IMR-90 (cell line): ENCODE measurements around the gene CLDN18. TPM values are rescaled to one million over a fixed set of nuclear protein-coding genes. Genes with fewer than 3 reads are reported as not detected.

ENCODE experiments used
- ATAC-seq: fragments of 200-7000 bp; cut with Tn5 transposase; 2 replicates; pipeline ENCODE4 v1.9.1; 2020; ENCODE audit warnings: low read depth, mild to moderate bottlenecking, moderate library complexity
- BruUV-seq: library from RNA; stranded (reverse); fragments of 400-500 nt; replicated peaks from 2 replicates; lab custom pipeline; 2021; lab: Mats Ljungman, UMichigan
- CTCF ChIA-PET: fragments of 300-600 bp; formaldehyde crosslinking; extraction: SDS; loops from one replicate; lab custom pipeline; 2021; ENCODE audit warnings: antibody characterized with exemption; lab: Yijun Ruan, JAX
- POLR2A ChIA-PET: fragments of 300-600 bp; sonication (Branson Sonifier 250); formaldehyde crosslinking; loops from one replicate; lab custom pipeline; 2022; ENCODE audit warnings: antibody characterized with exemption; ENCODE audit not compliant: unreplicated experiment; lab: Charles Lee
- DNase-seq: peaks from one replicate; pipeline ENCODE4 v3.0.0; 2013
- H2AFZ ChIP-seq: replicated peaks from 2 replicates; pipeline ENCODE3; 2013; ENCODE audit warnings: low read length, mild to moderate bottlenecking; ENCODE audit not compliant: poor library complexity
- H2AK5ac ChIP-seq: 2 replicates; pipeline ENCODE4 v1.6.1; 2013; ENCODE audit warnings: low read depth, low read length, inconsistent platforms
- H2AK9ac ChIP-seq: replicated peaks from 2 replicates; pipeline ENCODE3; 2013; ENCODE audit warnings: mild to moderate bottlenecking, low read depth, low read length, moderate library complexity; ENCODE audit not compliant: poor library complexity
- H2BK120ac ChIP-seq: 2 replicates; pipeline ENCODE4 v1.6.1; 2013; ENCODE audit warnings: low read depth, low read length, inconsistent platforms
- H2BK15ac ChIP-seq: 3 replicates; pipeline ENCODE4 v1.6.1; 2013; ENCODE audit warnings: low read depth, low read length, inconsistent platforms
- H2BK20ac ChIP-seq: 2 replicates; pipeline ENCODE4 v1.6.1; 2013; ENCODE audit warnings: low read depth, mild to moderate bottlenecking, inconsistent platforms, low read length, moderate library complexity
- H2BK5ac ChIP-seq: 2 replicates; pipeline ENCODE4 v1.6.1; 2013; ENCODE audit warnings: mild to moderate bottlenecking, low read depth, low read length, inconsistent platforms; ENCODE audit not compliant: poor library complexity, severe bottlenecking
- H3K14ac ChIP-seq: replicated peaks from 2 replicates; pipeline ENCODE4 v1.6.1; 2013; ENCODE audit warnings: low read depth, low read length, inconsistent platforms
- H3K18ac ChIP-seq: 2 replicates; pipeline ENCODE4 v1.6.1; 2013; ENCODE audit warnings: low read depth, low read length, control low read depth
- H3K23ac ChIP-seq: 2 replicates; pipeline ENCODE4 v1.6.1; 2013; ENCODE audit warnings: low read depth, low read length, inconsistent platforms
- H3K27ac ChIP-seq: 2 replicates; pipeline ENCODE4 v1.5.1; 2013; ENCODE audit warnings: mild to moderate bottlenecking, control low read depth, low read length; ENCODE audit not compliant: insufficient read depth
- H3K27me3 ChIP-seq: 2 replicates; pipeline ENCODE4 v1.6.1; 2013; ENCODE audit warnings: low read length; ENCODE audit not compliant: control insufficient read depth, insufficient read depth
- H3K36me3 ChIP-seq: 2 replicates; pipeline ENCODE4 v1.6.1; 2013; ENCODE audit warnings: low read length, mixed read lengths; ENCODE audit not compliant: control insufficient read depth, insufficient read depth
- H3K4ac ChIP-seq: 2 replicates; pipeline ENCODE4 v1.6.1; 2013; ENCODE audit warnings: low read depth, low read length, inconsistent platforms
- H3K4me1 ChIP-seq: 2 replicates; pipeline ENCODE4 v1.6.1; 2013; ENCODE audit warnings: low read length, mixed read lengths; ENCODE audit not compliant: control insufficient read depth, insufficient read depth
- H3K4me2 ChIP-seq: 2 replicates; pipeline ENCODE4 v1.6.1; 2013; ENCODE audit warnings: low read depth, mild to moderate bottlenecking, control low read depth, low read length, moderate library complexity
- H3K4me3 ChIP-seq: 2 replicates; pipeline ENCODE4 v1.5.1; 2013; ENCODE audit warnings: low read depth, mild to moderate bottlenecking, control low read depth, low read length, moderate library complexity; ENCODE audit not compliant: insufficient read depth
- H3K56ac ChIP-seq: 2 replicates; pipeline ENCODE4 v1.6.1; 2013; ENCODE audit warnings: low read length, inconsistent platforms; ENCODE audit not compliant: insufficient read depth; ENCODE audit errors: extremely low read depth
- H3K79me1 ChIP-seq, 2 experiments: 2 replicates each; pipeline ENCODE4 v1.6.1; 2013; ENCODE audit warnings: low read length in 2 of 2, inconsistent platforms in 1 of 2, low read depth in 1 of 2
- H3K9ac ChIP-seq: 2 replicates; pipeline ENCODE4 v1.6.1; 2013; ENCODE audit warnings: low read depth, low read length, control low read depth
- H3K9me1 ChIP-seq: 2 replicates; pipeline ENCODE4 v1.6.1; 2013; ENCODE audit warnings: low read length, inconsistent platforms; ENCODE audit not compliant: insufficient read depth
- H3K9me3 ChIP-seq: 2 replicates; pipeline ENCODE4 v1.6.1; 2013; ENCODE audit warnings: low read length; ENCODE audit not compliant: control insufficient read depth, insufficient read depth
- H4K20me1 ChIP-seq: 2 replicates; pipeline ENCODE4 v1.6.1; 2013; ENCODE audit warnings: low read length, inconsistent platforms; ENCODE audit not compliant: insufficient read depth
- H4K5ac ChIP-seq: 2 replicates; pipeline ENCODE4 v1.6.1; 2013; ENCODE audit warnings: mild to moderate bottlenecking, low read depth, low read length, control low read depth
- H4K8ac ChIP-seq, 2 experiments: 2 replicates each; pipeline ENCODE4 v1.6.1; 2013; ENCODE audit warnings: low read depth in 2 of 2, low read length in 2 of 2, control low read depth in 1 of 2, inconsistent platforms in 1 of 2
- H4K91ac ChIP-seq: 2 replicates; pipeline ENCODE4 v1.6.1; 2013; ENCODE audit warnings: low read depth, low read length, inconsistent platforms; ENCODE audit not compliant: insufficient read depth
- BHLHE40 ChIP-seq: fragments of 150-350 bp; IDR thresholded peaks from 2 replicates; pipeline ENCODE4 v1.6.1; 2016; ENCODE audit warnings: mild to moderate bottlenecking, low read depth, low read length
- CEBPB ChIP-seq: IDR thresholded peaks from 2 replicates; pipeline ENCODE4 v1.6.1; 2012; ENCODE audit warnings: low read depth, low read length, improper control_type of control experiment
- CHD1 ChIP-seq: IDR thresholded peaks from 2 replicates; pipeline ENCODE4 v1.6.1; 2012; ENCODE audit warnings: low read depth, low read length, improper control_type of control experiment
- ELK1 ChIP-seq: fragments of 150-350 bp; IDR thresholded peaks from 2 replicates; pipeline ENCODE4 v1.6.1; 2016; ENCODE audit warnings: low read depth, mild to moderate bottlenecking, low read length, moderate library complexity, borderline replicate concordance
- FOS ChIP-seq: fragments of 150-350 bp; IDR thresholded peaks from 2 replicates; pipeline ENCODE4 v1.6.1; 2016; ENCODE audit warnings: low read depth, low read length
- MAFK ChIP-seq: IDR thresholded peaks from 2 replicates; pipeline ENCODE4 v1.6.1; 2012; ENCODE audit warnings: low read depth, low read length, improper control_type of control experiment
- MAZ ChIP-seq: IDR thresholded peaks from 2 replicates; pipeline ENCODE4 v1.6.1; 2012; ENCODE audit warnings: low read depth, mild to moderate bottlenecking, low read length, improper control_type of control experiment, moderate library complexity, borderline replicate concordance
- MXI1 ChIP-seq: IDR thresholded peaks from 2 replicates; pipeline ENCODE4 v1.6.1; 2012; ENCODE audit warnings: low read depth, mild to moderate bottlenecking, low read length, moderate library complexity, borderline replicate concordance
- NFE2L2 ChIP-seq: fragments of 150-350 bp; IDR thresholded peaks from 2 replicates; pipeline ENCODE4 v1.6.1; 2016; ENCODE audit warnings: low read depth, mild to moderate bottlenecking, low read length
- POLR2A ChIP-seq: IDR thresholded peaks from 2 replicates; pipeline ENCODE4 v1.6.1; 2012; ENCODE audit warnings: mild to moderate bottlenecking, low read depth, low read length
- RAD21 ChIP-seq: IDR thresholded peaks from 2 replicates; pipeline ENCODE4 v1.6.1; 2012; ENCODE audit warnings: low read length, improper control_type of control experiment
- RCOR1 ChIP-seq: IDR thresholded peaks from 2 replicates; pipeline ENCODE4 v1.6.1; 2012; ENCODE audit warnings: mild to moderate bottlenecking, low read length, improper control_type of control experiment; ENCODE audit not compliant: insufficient replicate concordance
- RFX5 ChIP-seq: IDR thresholded peaks from 2 replicates; pipeline ENCODE4 v1.8.0; 2012; ENCODE audit warnings: low read depth, mild to moderate bottlenecking, low read length, moderate library complexity
- SMC3 ChIP-seq: fragments of 150-350 bp; IDR thresholded peaks from 2 replicates; pipeline ENCODE4 v1.6.1; 2016; ENCODE audit warnings: low read depth, mild to moderate bottlenecking, antibody characterized with exemption, low read length, moderate library complexity
- WGBS, 2 experiments: methylation state at CpG; one replicate each; pipeline versions ENCODE4 v1.1.5 to v1.1.7; 2013; ENCODE audit warnings: missing lambda C conversion rate in 2 of 2; ENCODE audit not compliant: insufficient read length in 1 of 2; ENCODE audit errors: extremely low coverage in 2 of 2; 5-methylcytosine and 5-hydroxymethylcytosine counted together
- dilution Hi-C: fragments of 300-500 bp; cut with HindIII; formaldehyde crosslinking; loops from one replicate; pipeline ENCODE4 v1.14.3; 2018; ENCODE audit warnings: low sequenced_read_pairs; ENCODE audit not compliant: unreplicated experiment
- in situ Hi-C: fragments of 300-500 bp; cut with MboI; formaldehyde crosslinking; loops from 3 replicates; pipeline ENCODE4 v1.14.3; 2019; ENCODE audit warnings: low sequenced_read_pairs, inconsistent platforms, mixed read lengths
- intact Hi-C: fragments of 100-400 bp; cut with micrococcal nuclease; formaldehyde crosslinking; loops from 2 replicates; pipeline ENCODE4 v1.10.0; 2022
- polyA plus RNA-seq, 3 experiments: library from polyadenylated mRNA; depleted of rRNA; stranded (reverse); fragments of >200 nt; gene quantifications; 2 replicates each; pipeline ENCODE4 v1.2.3, GENCODE V29; 2012; ENCODE audit warnings: low replicate concordance in 1 of 3
- total RNA-seq: library from RNA; depleted of rRNA; stranded (reverse); fragments of >200 nt; gene quantifications from 2 replicates; pipeline ENCODE4 v1.2.3, GENCODE V29; 2012
- TF ChIP-seq, protein P1 (sequence below): conservative IDR thresholded peaks from 2 replicates; pipeline ENCODE4 v1.5.1; 2012; ENCODE audit warnings: mild to moderate bottlenecking, low read depth, low read length, improper control_type of control experiment
- TF ChIP-seq, protein P2 (sequence below): fragments of 150-350 bp; IDR thresholded peaks from 2 replicates; pipeline ENCODE4 v1.6.1; 2017; ENCODE audit warnings: mild to moderate bottlenecking, antibody characterized with exemption, low read length, low read depth

Gene CLDN18
- total and polyA plus RNA-seq, 2 of the 4 experiments (the other 2 are of a cell fraction) = not detected

DNA sequence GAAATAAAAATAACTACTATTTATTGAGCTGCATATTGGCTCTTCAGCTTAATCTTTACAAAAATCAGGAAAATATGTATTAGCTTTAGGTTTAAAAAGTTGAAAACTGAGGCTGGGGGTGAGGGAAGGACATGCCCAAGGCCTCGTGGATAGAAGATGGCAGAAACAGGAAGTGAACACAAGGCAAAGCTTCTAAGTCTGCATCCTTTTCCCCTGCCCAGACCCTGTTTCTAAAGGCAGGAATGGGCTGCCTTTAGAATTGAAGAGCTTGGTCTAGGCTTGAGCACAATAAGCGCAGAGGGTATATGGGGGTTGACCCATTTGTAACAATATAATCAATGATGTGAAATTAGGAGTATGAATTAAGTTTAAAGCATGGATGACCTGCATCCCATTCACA, 6.1 kb downstream of the CLDN18 start:
- H3K4me3 ChIP-seq = no peak overlapping the region
- WGBS, 2 experiments = no CpG with 5 or more reads among the region's 2 CpGs
- no peak overlapping the region for H3K18ac ChIP-seq
- H3K27me3 ChIP-seq = no peaks in the 10 kb centered on the region
- no peak overlapping the region for H3K4ac ChIP-seq
- H3K9ac ChIP-seq = no peak overlapping the region
- H4K91ac ChIP-seq = no peak overlapping the region
- no TSS peak for BruUV-seq
- no peak overlapping the region for H4K5ac ChIP-seq
- no peak overlapping the region for H3K4me2 ChIP-seq
- H3K56ac ChIP-seq = no peak overlapping the region
- POLR2A ChIA-PET = no interaction called here
- in situ Hi-C loops (no loop called here), intact Hi-C loops (no loop called here), dilution Hi-C loops (no loop called here)
- ATAC-seq (no peak), DNase-seq (no peak)
- no peak overlapping the region for H3K14ac ChIP-seq
- no peak overlapping the region for H3K23ac ChIP-seq
- H2BK15ac ChIP-seq = no peak overlapping the region
- H2AK9ac ChIP-seq = no peak overlapping the region
- peaks cover 1% of the 10 kb centered on the region; the same call in 1 of the 2 replicates for H3K36me3 ChIP-seq
- no peaks in the 10 kb centered on the region for H3K9me3 ChIP-seq
- no peaks in the 10 kb centered on the region; the same call in 1 of the 2 replicates for H3K9me1 ChIP-seq
- H2BK5ac ChIP-seq = no peak overlapping the region
- H2BK120ac ChIP-seq = no peak overlapping the region
- no peak overlapping the region for H4K8ac ChIP-seq
- H2AK5ac ChIP-seq = no peak overlapping the region
- no peaks in the 10 kb centered on the region for H4K20me1 ChIP-seq
- H2BK20ac ChIP-seq = no peak overlapping the region
- no peaks in the 10 kb centered on the region for H3K79me1 ChIP-seq
- H3K4me1 ChIP-seq = no peaks in the 10 kb centered on the region
- TF ChIP-seq FOS (no peak), SMC3 (no peak), MAZ (no peak), NFE2L2 (no peak), ELK1 (no peak), RAD21 (no peak), CHD1 (no peak), BHLHE40 (no peak), RCOR1 (no peak), RFX5 (no peak), CEBPB (no peak), MXI1 (no peak), POLR2A (no peak), MAFK (no peak)
- TF ChIP-seq, protein P1, sequence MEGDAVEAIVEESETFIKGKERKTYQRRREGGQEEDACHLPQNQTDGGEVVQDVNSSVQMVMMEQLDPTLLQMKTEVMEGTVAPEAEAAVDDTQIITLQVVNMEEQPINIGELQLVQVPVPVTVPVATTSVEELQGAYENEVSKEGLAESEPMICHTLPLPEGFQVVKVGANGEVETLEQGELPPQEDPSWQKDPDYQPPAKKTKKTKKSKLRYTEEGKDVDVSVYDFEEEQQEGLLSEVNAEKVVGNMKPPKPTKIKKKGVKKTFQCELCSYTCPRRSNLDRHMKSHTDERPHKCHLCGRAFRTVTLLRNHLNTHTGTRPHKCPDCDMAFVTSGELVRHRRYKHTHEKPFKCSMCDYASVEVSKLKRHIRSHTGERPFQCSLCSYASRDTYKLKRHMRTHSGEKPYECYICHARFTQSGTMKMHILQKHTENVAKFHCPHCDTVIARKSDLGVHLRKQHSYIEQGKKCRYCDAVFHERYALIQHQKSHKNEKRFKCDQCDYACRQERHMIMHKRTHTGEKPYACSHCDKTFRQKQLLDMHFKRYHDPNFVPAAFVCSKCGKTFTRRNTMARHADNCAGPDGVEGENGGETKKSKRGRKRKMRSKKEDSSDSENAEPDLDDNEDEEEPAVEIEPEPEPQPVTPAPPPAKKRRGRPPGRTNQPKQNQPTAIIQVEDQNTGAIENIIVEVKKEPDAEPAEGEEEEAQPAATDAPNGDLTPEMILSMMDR = no peak
- TF ChIP-seq, protein P2, sequence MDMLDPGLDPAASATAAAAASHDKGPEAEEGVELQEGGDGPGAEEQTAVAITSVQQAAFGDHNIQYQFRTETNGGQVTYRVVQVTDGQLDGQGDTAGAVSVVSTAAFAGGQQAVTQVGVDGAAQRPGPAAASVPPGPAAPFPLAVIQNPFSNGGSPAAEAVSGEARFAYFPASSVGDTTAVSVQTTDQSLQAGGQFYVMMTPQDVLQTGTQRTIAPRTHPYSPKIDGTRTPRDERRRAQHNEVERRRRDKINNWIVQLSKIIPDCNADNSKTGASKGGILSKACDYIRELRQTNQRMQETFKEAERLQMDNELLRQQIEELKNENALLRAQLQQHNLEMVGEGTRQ = no peak
- H3K27ac ChIP-seq = no peak overlapping the region
- CTCF ChIA-PET = no interaction called here
- no peak overlapping the region for H2AFZ ChIP-seq
